Testis (tissue), 5 donors: ENCODE results near the gene FAM90A1. TPM values are rescaled to one million over a fixed set of nuclear protein-coding genes. Genes with fewer than 3 reads are reported as not detected.
A peak's percentile ranks its signal among the peaks of the same experiment; 100 is the strongest.
"Not testable (repeated sequence)": the region's sequence is repeated elsewhere in the genome, so short reads cannot be mapped to it uniquely, and the experiment has no call there.

Experiments used
- DNase-seq: peaks from one replicate; pipeline ENCODE4 v3.0.0-alpha.2; 2019
- H3K27ac ChIP-seq, 2 donors: fragments of 200-600 bp; sonication (generic); one replicate each; pipeline ENCODE4 v1.5.1; 2019
- H3K27me3 ChIP-seq: fragments of 200-600 bp; sonication (generic); one replicate; pipeline ENCODE4 v1.5.1; 2019
- H3K36me3 ChIP-seq: fragments of 200-600 bp; sonication (generic); one replicate; pipeline ENCODE4 v1.5.1; 2017; ENCODE audit warnings: low read depth; ENCODE audit errors: missing control alignments
- H3K4me1 ChIP-seq: fragments of 200-600 bp; sonication (generic); one replicate; pipeline ENCODE4 v1.5.1; 2019
- H3K4me3 ChIP-seq, 2 donors: fragments of 200-600 bp; sonication (generic); one replicate each; pipeline ENCODE4 v1.5.1; 2017 to 2019
- H3K9me3 ChIP-seq: fragments of 200-600 bp; sonication (generic); one replicate; pipeline ENCODE4 v1.5.1; 2017
- WGBS, 2 donors: methylation state at CpG; one replicate each; pipeline ENCODE4 v1.1.5; 2018; 5-methylcytosine and 5-hydroxymethylcytosine counted together
- intact Hi-C: fragments of 100-400 bp; cut with DNase I; formaldehyde crosslinking; loops from one replicate; pipeline ENCODE4 v1.15.1; 2023; ENCODE audit warnings: low total_unique reads
- long read RNA-seq, 2 donors: transcript quantifications; one replicate each; lab custom pipeline, GENCODE V29; 2026
- polyA plus RNA-seq: library from polyadenylated mRNA; stranded (reverse); fragments of 350-450 nt; fragmentation: Illumina TruSeq; extraction: RNeasy Lipid Tissue Mini Kit (QIAGEN cat#74804); gene quantifications from one replicate; pipeline ENCODE4 v1.2.3, GENCODE V29; 2014; ENCODE audit warnings: low read depth, low replicate concordance; ENCODE audit not compliant: insufficient read depth
- total RNA-seq, 2 donors: library from RNA; depleted of rRNA; stranded (reverse); fragments of >200 nt; gene quantifications; one replicate each; pipeline ENCODE4 v1.2.3, GENCODE V29; 2016

Gene FAM90A1, protein sequence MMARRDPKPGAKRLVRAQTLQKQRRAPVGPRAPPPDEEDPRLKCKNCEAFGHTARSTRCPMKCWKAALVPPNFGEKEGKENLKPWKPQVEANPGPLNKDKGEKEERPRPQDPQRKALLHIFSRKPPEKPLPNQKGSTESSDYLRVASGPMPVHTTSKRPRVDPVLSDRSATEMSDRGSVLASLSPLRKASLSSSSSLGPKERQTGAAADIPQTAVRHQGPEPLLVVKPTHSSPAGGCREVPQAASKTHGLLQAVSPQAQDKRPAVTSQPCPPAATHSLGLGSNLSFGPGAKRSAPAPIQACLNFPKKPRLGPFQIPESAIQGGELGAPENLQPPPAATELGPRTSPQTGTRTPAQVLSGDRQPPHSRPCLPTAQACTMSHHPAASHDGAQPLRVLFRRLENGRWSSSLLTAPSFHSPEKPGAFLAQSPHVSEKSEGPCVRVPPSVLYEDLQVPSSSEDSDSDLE
- total RNA-seq (1 to 10 TPM; 1.5 to 1.8 TPM), polyA plus RNA-seq (0.67 TPM)
- long read RNA-seq, donor 1: 0 reads
- long read RNA-seq, donor 2: 0 reads

DNA sequence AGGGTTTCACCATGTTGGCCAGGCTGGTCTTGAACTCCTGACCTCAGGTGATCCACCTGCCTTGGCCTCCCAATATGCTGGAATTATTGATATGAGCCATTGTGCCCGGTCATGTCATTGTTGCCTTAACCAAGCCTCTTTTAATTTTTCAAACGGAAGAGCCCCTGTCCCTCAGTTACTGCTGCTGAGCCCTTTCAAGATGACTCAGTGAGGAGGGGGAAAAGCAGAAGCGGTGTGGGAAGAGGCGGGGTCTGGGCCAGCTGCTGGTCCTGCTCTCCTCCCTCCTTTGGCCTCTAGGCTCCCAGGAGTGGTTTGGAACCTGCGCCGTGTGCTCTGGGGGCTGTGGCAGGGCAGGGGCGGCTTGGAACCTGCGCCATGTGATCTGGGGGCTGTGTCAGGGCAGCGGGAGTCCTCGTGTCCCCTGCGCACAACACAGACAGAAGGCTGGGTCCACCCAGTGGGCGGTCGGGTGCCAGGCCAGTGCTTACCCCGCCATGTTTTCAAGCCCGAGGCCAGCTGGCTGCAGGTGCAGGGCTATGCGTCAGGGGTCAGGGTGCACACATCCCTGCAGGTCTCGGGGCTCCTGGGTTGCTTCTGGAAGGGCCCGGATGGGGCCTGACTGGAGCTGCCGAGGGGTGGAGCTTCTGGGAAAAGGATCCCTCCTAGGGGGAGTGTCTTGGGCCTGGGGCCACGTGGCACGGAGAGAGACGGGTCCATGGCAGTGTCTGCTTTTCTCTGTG lies at the start of gene FAM90A1:
TSS of gene FAM90A1 (minus strand) at position 627 of the 740 bp plus-strand sequence. CDS start 2,786 bp downstream, outside the sequence.
- H3K36me3 ChIP-seq, H3K4me1 ChIP-seq, H3K27ac ChIP-seq, H3K27me3 ChIP-seq, H3K9me3 ChIP-seq, intact Hi-C loops, DNase-seq: not testable (repeated sequence)
- WGBS, 2 donors: 20 to 51% methylated on average over 17 to 18 of the region's 22 CpGs
- peak within 1 kb of the TSS; percentile 13 to 15 for H3K4me3 ChIP-seq

DNA sequence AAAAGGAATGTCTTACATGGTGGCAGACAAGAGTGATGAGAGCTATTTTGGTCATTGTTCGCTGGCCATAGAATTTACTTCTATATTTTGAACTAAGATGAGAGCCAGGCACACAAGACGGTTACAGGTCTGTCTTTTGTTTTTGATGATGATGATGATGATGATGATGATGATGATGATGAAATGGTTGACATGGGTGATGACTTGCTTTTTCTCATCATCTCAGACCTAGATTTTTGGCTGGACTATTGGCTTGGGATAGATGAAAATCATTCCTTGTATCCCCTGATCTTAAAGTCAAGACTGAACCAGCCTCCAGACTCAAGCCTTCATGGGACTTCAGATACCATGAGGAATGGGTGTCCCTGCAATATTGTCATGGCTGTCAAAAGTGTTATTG lies 49.0 kb upstream of the FAM90A1 start:
- H3K4me1 ChIP-seq, H3K27me3 ChIP-seq, H3K27ac ChIP-seq, intact Hi-C loops, H3K36me3 ChIP-seq, H3K4me3 ChIP-seq, H3K9me3 ChIP-seq, DNase-seq: not testable (repeated sequence)
- WGBS, 2 donors: 90 to 100% methylated on average over 2 of the region's 2 CpGs

DNA sequence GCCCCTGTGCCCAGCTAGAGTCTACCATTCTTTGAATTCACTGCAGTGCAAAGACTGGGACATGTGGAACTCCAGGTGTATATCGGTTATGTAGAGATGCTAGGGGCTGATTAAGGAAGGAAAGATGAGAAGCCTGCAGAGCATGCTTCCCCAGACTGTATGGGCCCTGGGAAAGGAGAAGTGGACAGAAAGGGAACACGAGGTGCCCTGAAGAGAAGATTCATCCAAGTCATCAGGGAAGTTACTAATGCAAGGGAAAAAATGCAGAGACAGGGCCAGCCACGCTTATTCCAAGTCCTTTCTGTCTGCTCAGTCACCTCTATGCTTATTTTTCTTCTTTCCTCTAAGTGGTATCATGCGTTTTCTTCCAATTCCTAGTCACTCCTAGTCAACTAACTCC lies 39.3 kb upstream of the FAM90A1 start:
- intact Hi-C loops: not testable (repeated sequence)
- WGBS, 2 donors: 62 to 74% methylated on average over 4 of the region's 4 CpGs

DNA sequence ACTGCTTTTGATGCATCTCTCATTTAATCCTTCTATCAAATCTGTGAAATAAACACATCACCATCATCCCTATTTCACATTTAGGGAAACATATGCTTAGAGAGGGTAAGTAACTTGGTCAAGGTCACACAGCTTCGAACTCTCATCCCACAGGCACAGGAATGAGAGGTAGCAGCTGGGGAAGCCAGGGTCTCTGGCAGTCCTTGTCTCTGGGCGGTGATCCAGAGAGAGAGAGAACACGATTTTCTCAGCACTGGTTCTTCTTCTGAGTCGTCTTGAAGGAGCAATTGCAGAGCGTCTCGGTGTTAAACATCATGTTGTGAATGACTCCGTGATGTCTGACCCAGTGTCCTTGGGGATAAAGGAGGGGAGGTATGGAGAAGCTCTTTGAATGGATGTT lies 36.8 kb upstream of the FAM90A1 start:
- H3K9me3 ChIP-seq, H3K4me1 ChIP-seq, intact Hi-C loops, H3K4me3 ChIP-seq, H3K36me3 ChIP-seq, H3K27me3 ChIP-seq, H3K27ac ChIP-seq: not testable (repeated sequence)
- DNase-seq: peak; percentile 22
- 12 to 32% methylated on average over 7 of the region's 7 CpGs for WGBS, 2 donors

More for the DNA sequence above, 39.3 kb upstream of the FAM90A1 start:
- not testable (repeated sequence) for H3K4me3 ChIP-seq, DNase-seq, H3K4me1 ChIP-seq, H3K27ac ChIP-seq, H3K27me3 ChIP-seq, H3K36me3 ChIP-seq, H3K9me3 ChIP-seq

DNA sequence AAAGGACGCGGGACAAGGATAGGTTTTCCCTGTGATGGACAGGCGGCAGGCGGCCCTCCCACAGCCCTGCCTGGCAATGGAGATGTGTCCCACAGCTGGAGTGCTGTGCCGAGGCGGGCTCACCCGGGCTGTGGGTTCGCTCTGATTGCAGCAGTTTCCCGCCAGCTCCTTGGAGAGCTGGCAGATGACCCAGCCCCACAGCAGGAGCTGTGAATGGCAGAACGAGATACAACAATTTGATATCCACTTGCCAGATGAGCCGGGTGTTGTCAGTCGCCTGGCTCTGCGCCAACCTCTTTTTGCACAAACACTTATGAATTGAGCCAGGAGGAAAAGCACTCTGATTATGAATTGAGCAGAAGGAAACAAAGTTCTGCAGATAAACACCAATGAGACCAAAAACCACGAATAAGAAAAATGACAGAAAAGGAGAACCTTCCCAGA lies 33.7 kb upstream of the FAM90A1 start:
- H3K36me3 ChIP-seq, H3K4me1 ChIP-seq, H3K9me3 ChIP-seq, H3K27me3 ChIP-seq, H3K27ac ChIP-seq, intact Hi-C loops, H3K4me3 ChIP-seq: not testable (repeated sequence)
- DNase-seq: peak; percentile 69
- WGBS, 2 donors: 12 to 43% methylated on average over 7 to 14 of the region's 14 CpGs

DNA sequence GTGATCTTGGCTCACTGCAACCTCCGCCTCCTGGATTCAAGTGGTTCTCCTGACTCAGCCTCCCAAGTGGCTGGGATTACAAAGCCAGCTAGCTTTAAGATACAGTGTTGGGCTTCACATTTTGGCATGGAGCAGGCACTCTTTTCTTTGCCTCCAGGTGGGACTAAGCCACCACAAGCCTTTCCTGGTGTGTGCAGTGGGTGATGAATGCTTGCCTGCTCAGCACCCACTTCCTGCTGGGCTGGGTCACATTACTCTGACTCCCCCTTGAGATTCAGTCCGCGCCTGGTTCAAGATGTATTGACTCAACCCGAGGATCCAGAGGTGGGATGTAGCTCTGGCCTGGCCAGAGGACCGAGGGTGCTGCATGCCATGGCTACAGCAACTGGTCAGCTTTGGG lies 28.9 kb upstream of the FAM90A1 start:
- H3K4me1 ChIP-seq, DNase-seq, intact Hi-C loops, H3K27ac ChIP-seq, H3K27me3 ChIP-seq, H3K9me3 ChIP-seq, H3K4me3 ChIP-seq, H3K36me3 ChIP-seq: not testable (repeated sequence)
- WGBS, 2 donors: 0 to 82% methylated on average over 1 to 5 of the region's 5 CpGs

DNA sequence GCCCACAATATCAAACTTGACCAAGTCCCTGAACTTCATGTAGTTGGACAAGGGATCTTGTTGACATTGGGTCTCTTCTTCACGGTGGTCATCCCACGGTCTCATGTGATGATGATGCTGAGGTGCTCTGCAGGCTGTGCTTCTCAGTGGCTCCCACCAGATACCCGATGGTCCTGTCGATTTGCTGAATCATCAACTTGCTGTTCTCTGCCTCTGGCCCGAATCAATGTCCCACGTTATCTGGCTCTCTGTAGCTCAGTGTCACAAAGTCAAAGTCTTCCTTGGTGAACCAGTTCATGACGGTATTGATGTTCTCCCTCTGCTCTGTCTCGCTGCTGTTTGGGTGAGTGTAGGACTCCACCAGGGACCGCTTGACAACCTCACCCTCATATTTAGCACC lies 27.3 kb upstream of the FAM90A1 start:
- DNase-seq, intact Hi-C loops, H3K9me3 ChIP-seq, H3K27me3 ChIP-seq, H3K36me3 ChIP-seq, H3K4me1 ChIP-seq, H3K4me3 ChIP-seq, H3K27ac ChIP-seq: not testable (repeated sequence)
- WGBS, 2 donors: 89 to 98% methylated on average over 9 of the region's 9 CpGs

DNA sequence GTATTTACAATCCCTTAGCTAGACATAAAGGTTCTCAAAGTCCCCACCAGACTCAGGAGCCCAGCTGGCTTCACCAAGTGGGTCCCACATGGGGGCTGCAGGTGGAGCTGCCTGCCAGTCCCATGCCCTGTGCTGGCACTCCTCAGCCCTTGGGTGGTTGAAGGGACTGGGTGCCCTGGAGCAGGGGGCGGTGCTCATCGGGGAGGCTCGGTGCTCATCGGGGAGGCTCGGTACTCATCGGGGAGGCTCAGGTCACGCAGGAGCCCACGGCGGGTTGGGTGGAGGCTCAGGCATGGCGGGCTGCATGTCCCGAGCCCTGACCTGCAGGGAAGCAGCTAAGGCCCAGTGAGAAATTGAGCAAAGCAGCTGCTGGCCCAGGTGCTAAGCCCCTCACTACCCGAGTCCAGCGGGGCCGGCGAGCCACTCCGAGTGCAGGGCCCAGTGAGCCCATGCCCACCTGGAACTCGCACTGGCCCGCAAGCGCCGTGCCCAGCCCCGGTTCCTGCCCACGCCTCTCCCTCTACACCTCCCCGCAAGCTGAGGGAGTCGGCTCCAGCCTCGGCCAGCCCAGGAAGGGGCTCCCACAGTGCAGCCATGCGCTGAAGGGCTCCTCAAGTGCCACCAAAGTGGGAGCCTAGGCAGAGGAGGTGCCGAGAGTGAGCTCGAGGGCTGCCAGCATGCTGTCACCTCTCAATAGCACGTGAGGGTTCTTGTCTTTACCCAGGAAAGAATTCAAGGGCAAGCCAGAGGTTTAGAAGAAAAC lies 24.8 kb upstream of the FAM90A1 start:
- intact Hi-C loops, DNase-seq, H3K27me3 ChIP-seq, H3K4me3 ChIP-seq, H3K36me3 ChIP-seq, H3K27ac ChIP-seq, H3K4me1 ChIP-seq, H3K9me3 ChIP-seq: not testable (repeated sequence)
- 87 to 88% methylated on average over 6 to 19 of the region's 29 CpGs for WGBS, 2 donors

DNA sequence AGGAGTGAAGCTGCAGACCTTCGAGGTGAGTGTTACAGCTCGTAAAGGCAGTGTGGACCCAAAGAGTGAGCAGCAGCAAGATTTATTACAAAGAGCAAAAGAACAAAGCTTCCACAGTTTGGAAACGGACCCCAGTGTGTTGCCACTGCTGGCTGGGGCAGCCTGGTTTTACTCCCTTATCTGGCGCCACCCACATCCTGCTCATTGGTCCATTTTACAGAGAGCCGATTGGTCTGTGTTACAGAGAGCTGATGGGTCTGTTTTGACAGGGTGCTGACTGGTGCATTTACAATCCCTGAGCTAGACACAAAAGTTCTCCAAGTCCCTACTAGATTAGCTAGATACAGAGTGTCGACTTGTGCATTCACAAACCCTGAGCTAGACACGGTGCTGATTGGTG lies 24.2 kb upstream of the FAM90A1 start:
- H3K36me3 ChIP-seq, intact Hi-C loops: not testable (repeated sequence)

DNA sequence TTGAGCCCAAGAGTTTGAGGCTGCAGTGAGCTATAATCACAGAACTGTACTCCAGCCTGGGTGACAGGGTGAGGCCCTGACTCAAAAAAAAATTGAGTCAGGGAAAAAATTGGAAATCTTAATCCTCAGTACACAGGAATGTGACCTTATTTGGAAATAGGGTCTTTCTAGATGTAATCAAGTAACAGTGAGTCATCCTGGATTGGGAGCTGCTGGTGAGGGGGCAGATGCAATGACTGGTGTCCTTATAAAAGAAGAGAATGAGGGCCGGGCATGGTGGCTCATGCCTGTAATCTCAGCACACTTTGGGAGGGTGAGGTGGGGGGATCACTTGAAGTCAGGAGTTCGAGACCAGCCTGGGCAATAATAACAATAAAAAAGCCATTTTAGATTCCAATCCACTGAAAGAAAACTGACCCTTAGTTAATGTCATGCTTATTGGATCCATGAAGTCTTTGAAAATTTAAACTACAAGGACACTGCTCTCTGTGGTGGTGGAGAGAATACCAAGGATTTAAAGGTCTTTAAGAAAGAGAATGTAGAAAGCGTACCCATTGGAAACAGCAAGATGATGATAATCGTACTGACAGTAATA lies 19.6 kb upstream of the FAM90A1 start:
- intact Hi-C loops: not testable (repeated sequence)

More for the DNA sequence above, 24.2 kb upstream of the FAM90A1 start:
- H3K9me3 ChIP-seq, H3K27me3 ChIP-seq, H3K27ac ChIP-seq, H3K4me1 ChIP-seq, H3K4me3 ChIP-seq: not testable (repeated sequence)
- DNase-seq: peak; percentile 46
- 46 to 65% methylated on average over 6 to 7 of the region's 7 CpGs for WGBS, 2 donors

DNA sequence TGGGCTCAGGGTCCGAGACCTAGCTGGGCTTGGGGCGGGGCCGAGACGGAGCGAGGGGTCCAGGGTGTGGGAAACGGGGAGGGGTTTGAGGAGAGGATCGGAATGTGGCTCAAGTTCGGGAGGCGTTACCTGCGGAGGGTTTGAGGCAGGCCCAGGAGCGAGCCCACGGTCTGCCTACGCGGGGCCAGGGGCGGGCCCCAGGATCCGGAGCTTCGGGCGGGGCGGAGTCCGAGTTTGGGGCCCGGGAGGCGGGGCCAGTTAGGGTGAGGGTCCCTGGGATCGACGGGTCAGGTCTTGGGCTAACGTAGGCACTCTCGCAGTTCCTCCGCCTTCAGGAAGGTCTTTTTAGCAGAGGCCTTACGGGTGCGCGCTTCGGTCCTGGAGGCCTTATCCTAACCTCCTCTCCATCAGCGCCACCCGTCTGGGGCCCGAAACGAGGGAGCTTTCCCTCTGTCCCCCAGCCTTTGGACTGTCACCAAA lies 16.3 kb upstream of the FAM90A1 start:
- Histone ChIP-seq H3K4me3 (peak overlapping the region; percentile 71 to 81), H3K27ac (peak overlapping the region; percentile 74 to 87)
- WGBS, 2 donors: 1 to 5% methylated on average over 14 to 28 of the region's 35 CpGs
- H3K4me1 ChIP-seq, intact Hi-C loops, DNase-seq, H3K36me3 ChIP-seq, H3K9me3 ChIP-seq, H3K27me3 ChIP-seq: not testable (repeated sequence)

More for the DNA sequence above, 19.6 kb upstream of the FAM90A1 start:
- not testable (repeated sequence) for H3K36me3 ChIP-seq, H3K27ac ChIP-seq, H3K4me3 ChIP-seq, H3K9me3 ChIP-seq, DNase-seq, H3K27me3 ChIP-seq, H3K4me1 ChIP-seq
- 87 to 91% methylated on average over 4 of the region's 4 CpGs for WGBS, 2 donors
